Sigmoid colon (tissue), 3 donors: Measurements from ENCODE around the gene TLL2.

Source experiments
- CTCF ChIP-seq, 4 experiments: fragments of 450-650 bp in 3 of 4; fragments of 200-600 bp in 1 of 4; IDR thresholded peaks; one replicate each; pipeline ENCODE4 v1.5.1; 2016 to 2019; ENCODE audit warnings: antibody characterized with exemption in 4 of 4, mild to moderate bottlenecking in 3 of 4, moderate library complexity in 2 of 4
- POLR2A ChIP-seq, 2 donors: fragments of 450-650 bp; IDR thresholded peaks; one replicate each; pipeline ENCODE4 v1.6.1; 2016; ENCODE audit warnings: antibody characterized with exemption in 2 of 2, mild to moderate bottlenecking in 2 of 2, moderate library complexity in 2 of 2

GRCh38 chr10:96500050-96500449, 13.7 kb downstream of the TLL2 start:
- no peak for TF ChIP-seq CTCF (IDR thresholded peaks at IDR 0.05)
- TF ChIP-seq POLR2A (IDR thresholded peaks at IDR 0.05): no peak
